Suprapubic skin (tissue), 4 donors: ENCODE data around the gene AKIP1. TPM values are rescaled to one million over a fixed set of nuclear protein-coding genes. Genes with fewer than 3 reads are reported as not detected.

ENCODE experiments used
- DNase-seq, 2 donors: peaks; one replicate each; pipeline ENCODE4 v3.0.0-alpha.2; 2019; ENCODE audit warnings: low spot score in 2 of 2
- H3K27ac ChIP-seq: fragments of 200-600 bp; sonication (generic); one replicate; pipeline ENCODE4 v1.5.1; 2019
- H3K27me3 ChIP-seq: fragments of 200-600 bp; sonication (generic); one replicate; pipeline ENCODE4 v1.5.1; 2019
- H3K36me3 ChIP-seq: fragments of 200-600 bp; sonication (generic); one replicate; pipeline ENCODE4 v1.5.1; 2019
- H3K4me1 ChIP-seq: fragments of 200-600 bp; sonication (generic); one replicate; pipeline ENCODE4 v1.5.1; 2019
- H3K4me3 ChIP-seq: fragments of 200-600 bp; sonication (generic); one replicate; pipeline ENCODE4 v1.5.1; 2019; ENCODE audit warnings: mild to moderate bottlenecking
- H3K9me3 ChIP-seq: fragments of 200-600 bp; sonication (generic); one replicate; pipeline ENCODE4 v1.5.1; 2019
- EP300 ChIP-seq: sonication (generic); formaldehyde crosslinking; IDR thresholded peaks from one replicate; pipeline ENCODE4 v1.6.1; 2017; ENCODE audit warnings: antibody characterized with exemption
- POLR2A ChIP-seq, 2 donors: fragments of 450-650 bp; IDR thresholded peaks; one replicate each; pipeline ENCODE4 v1.6.1; 2017; ENCODE audit warnings: antibody characterized with exemption in 2 of 2, mild to moderate bottlenecking in 2 of 2, moderate library complexity in 2 of 2
- POLR2AphosphoS5 ChIP-seq, 3 donors: sonication (generic); formaldehyde crosslinking; IDR thresholded peaks; one replicate each; pipeline ENCODE4 v1.6.1; 2017; ENCODE audit warnings: antibody characterized with exemption in 3 of 3
- WGBS: methylation state at CpG from one replicate; pipeline ENCODE4 v1.1.5; 2018; 5-methylcytosine and 5-hydroxymethylcytosine counted together
- total RNA-seq, 4 donors: library from RNA; depleted of rRNA; stranded (reverse); fragments of >200 nt; gene quantifications; one replicate each; pipeline ENCODE4 v1.1.0, GENCODE V29; 2016
- TF ChIP-seq, protein P1 (sequence below), 2 donors: fragments of 200-600 bp in 1 of 2; fragments of 450-650 bp in 1 of 2; sonication (generic) in 1 of 2; IDR thresholded peaks; one replicate each; pipeline ENCODE4 v1.5.1; 2016 to 2019; ENCODE audit warnings: antibody characterized with exemption in 2 of 2, mild to moderate bottlenecking in 1 of 2, moderate library complexity in 1 of 2

Gene AKIP1
- total RNA-seq, 4 donors from 2014 or later, result 4.6 to 15.7 (median 11.3) TPM

DNA sequence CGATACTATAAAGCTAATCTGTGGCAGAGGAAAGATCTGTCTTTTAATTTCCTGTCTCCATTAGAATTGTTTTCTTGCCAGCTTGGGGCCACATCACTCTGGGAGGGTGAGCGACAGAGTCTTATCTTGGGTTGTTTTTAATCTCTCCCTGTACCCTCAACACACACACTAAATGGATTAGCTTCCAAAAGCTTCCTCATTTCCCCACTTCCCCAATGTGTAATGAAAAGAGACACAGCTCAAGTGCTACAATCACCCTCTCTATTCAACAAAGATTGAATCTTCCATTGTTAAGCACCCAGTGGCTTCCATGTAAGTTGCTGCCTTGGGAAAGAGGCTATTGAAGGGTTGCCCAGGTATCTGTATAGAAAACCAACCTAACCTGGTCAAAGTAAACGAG, 37.9 kb downstream of the AKIP1 start:
- no peaks in the 10 kb centered on the region for H3K27me3 ChIP-seq
- no peaks in the 10 kb centered on the region for H3K4me1 ChIP-seq
- peaks cover 52% of the 10 kb centered on the region for H3K36me3 ChIP-seq
- DNase-seq, result no peak
- WGBS, result 81% methylated on average over 3 of the region's 3 CpGs
- no peak overlapping the region for H3K27ac ChIP-seq
- no peak overlapping the region for H3K4me3 ChIP-seq
- no peaks in the 10 kb centered on the region for H3K9me3 ChIP-seq
- TF ChIP-seq EP300 (no peak), POLR2A (IDR thresholded peaks at IDR 0.05) (no peak), POLR2AphosphoS5 (IDR thresholded peaks at IDR 0.05) (no peak)
- TF ChIP-seq, protein P1, sequence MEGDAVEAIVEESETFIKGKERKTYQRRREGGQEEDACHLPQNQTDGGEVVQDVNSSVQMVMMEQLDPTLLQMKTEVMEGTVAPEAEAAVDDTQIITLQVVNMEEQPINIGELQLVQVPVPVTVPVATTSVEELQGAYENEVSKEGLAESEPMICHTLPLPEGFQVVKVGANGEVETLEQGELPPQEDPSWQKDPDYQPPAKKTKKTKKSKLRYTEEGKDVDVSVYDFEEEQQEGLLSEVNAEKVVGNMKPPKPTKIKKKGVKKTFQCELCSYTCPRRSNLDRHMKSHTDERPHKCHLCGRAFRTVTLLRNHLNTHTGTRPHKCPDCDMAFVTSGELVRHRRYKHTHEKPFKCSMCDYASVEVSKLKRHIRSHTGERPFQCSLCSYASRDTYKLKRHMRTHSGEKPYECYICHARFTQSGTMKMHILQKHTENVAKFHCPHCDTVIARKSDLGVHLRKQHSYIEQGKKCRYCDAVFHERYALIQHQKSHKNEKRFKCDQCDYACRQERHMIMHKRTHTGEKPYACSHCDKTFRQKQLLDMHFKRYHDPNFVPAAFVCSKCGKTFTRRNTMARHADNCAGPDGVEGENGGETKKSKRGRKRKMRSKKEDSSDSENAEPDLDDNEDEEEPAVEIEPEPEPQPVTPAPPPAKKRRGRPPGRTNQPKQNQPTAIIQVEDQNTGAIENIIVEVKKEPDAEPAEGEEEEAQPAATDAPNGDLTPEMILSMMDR (IDR thresholded peaks at IDR 0.05), result no peak

DNA sequence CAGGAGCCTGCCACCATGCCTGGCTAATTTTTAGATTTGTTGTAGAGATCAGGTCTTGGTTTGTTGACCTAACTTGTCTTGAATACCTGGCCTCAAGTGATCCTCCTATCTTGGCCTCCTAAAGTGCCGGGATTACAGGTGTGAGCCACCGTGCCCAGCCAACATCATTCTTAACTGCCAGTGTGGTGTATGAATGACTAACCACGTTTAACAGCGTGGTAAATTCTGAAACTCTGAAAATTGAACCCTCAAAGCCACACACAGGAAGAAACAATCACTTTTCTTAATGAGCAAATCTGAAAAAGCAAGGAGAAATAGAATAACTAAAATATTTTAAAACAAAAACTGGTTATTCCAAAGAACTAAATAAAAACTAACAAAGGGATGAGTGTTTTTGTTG, 45.9 kb downstream of the AKIP1 start:
- no peaks in the 10 kb centered on the region for H3K27me3 ChIP-seq
- TF ChIP-seq POLR2A (IDR thresholded peaks at IDR 0.05) (no peak), POLR2AphosphoS5 (IDR thresholded peaks at IDR 0.05) (no peak), EP300 (no peak)
- TF ChIP-seq, protein P1 (IDR thresholded peaks at IDR 0.05), result no peak
- H3K4me1 ChIP-seq, result peaks cover 14% of the 10 kb centered on the region
- peaks cover 41% of the 10 kb centered on the region for H3K36me3 ChIP-seq
- WGBS, result 89% methylated on average over 4 of the region's 4 CpGs
- no peak overlapping the region for H3K27ac ChIP-seq
- H3K9me3 ChIP-seq, result no peaks in the 10 kb centered on the region
- H3K4me3 ChIP-seq, result no peak overlapping the region
- DNase-seq, result no peak

DNA sequence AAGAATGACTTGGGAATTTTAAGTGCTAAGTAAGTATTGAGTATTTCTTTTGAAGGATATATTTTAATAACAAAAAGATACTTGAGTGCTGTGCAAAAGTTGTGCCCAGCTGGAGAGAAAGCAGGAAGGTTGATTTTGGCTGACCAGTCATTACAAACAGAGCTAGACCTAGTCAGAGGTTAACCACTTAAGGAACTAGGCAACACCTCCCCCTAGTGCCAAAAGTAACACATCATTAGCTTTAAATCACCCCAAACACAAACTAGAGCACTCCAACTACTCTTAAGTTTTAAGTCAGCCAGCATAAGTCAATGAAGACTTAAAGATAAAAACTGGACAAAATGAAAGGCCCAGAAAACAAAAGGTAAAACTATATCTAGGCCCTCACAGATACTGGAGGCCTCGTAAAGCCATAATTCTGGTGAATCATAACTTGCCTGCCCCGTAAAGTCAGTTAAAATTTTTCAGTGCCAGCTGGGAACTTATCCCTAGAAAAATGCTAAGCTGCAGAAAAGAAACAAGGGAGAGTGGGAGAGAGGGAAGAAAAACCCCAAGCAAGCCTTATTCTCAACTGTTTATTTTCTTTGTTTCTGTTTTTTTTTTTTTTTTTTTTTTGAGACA, 48.7 kb downstream of the AKIP1 start:
- Histone ChIP-seq H3K4me1 (peaks cover 29% of the 10 kb centered on the region), H3K36me3 (peaks cover 17% of the 10 kb centered on the region), H3K9me3 (no peaks in the 10 kb centered on the region), H3K27me3 (no peaks in the 10 kb centered on the region), H3K4me3 (no peak overlapping the region), H3K27ac (no peak overlapping the region)
- WGBS, result 28% methylated on average over 2 of the region's 2 CpGs
- no peak for DNase-seq
- no peak for TF ChIP-seq POLR2A (IDR thresholded peaks at IDR 0.05)
- TF ChIP-seq, protein P1 (IDR thresholded peaks at IDR 0.05), result peak; percentile 18 to 53
- no peak for TF ChIP-seq EP300
- no peak for TF ChIP-seq POLR2AphosphoS5 (IDR thresholded peaks at IDR 0.05)

DNA sequence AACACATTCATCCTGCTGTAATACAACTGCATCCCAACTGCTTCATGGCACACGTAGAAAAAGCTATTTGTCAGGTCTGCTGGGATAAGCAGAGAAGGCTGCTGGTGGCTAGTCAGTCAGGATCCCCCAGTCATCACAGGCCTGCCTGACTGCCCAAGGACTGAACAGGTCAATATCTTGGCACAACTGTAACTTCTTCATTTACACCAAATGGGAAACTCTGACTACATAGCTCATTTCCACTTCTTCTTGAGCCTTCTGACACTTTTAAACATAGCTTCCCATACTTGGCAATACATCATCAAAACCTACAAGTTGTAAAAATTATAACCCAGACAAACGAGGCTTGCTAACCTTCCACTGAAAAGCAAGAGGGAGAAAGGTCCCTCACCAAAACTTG, 50.4 kb downstream of the AKIP1 start:
- Histone ChIP-seq H3K27ac (no peak overlapping the region), H3K4me1 (peaks cover 35% of the 10 kb centered on the region), H3K9me3 (no peaks in the 10 kb centered on the region), H3K4me3 (no peak overlapping the region), H3K27me3 (no peaks in the 10 kb centered on the region), H3K36me3 (no peaks in the 10 kb centered on the region)
- 57% methylated on average over 2 of the region's 2 CpGs for WGBS
- no peak for DNase-seq
- no peak for TF ChIP-seq EP300
- TF ChIP-seq POLR2AphosphoS5 (IDR thresholded peaks at IDR 0.05), result no peak
- TF ChIP-seq, protein P1 (IDR thresholded peaks at IDR 0.05), result no peak
- TF ChIP-seq POLR2A (IDR thresholded peaks at IDR 0.05), result no peak

DNA sequence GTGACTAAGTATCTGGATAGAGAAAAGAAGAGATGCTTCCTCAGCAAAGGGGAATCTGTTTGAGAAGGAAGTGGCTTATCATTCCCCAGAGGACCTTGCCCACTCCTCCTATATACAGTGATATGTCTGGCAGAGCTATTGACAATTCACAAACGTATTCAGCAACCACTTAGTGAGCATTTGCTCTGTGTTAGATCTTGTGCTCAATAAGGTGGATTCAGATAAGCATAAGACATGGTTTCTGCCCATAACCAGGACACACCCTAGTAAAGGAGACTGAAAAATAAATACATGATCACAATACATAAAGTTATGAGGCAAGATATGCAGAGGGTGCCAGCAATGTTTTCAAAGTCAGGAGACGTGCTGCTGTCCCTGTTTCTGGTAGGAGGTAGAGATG, 51.9 kb downstream of the AKIP1 start:
- no peaks in the 10 kb centered on the region for H3K27me3 ChIP-seq
- peaks cover 35% of the 10 kb centered on the region for H3K4me1 ChIP-seq
- WGBS, result 22% methylated on average over 2 of the region's 2 CpGs
- no peak for TF ChIP-seq POLR2A (IDR thresholded peaks at IDR 0.05)
- TF ChIP-seq EP300, result no peak
- TF ChIP-seq POLR2AphosphoS5 (IDR thresholded peaks at IDR 0.05), result no peak
- TF ChIP-seq, protein P1 (IDR thresholded peaks at IDR 0.05), result no peak
- H3K27ac ChIP-seq, result no peak overlapping the region
- no peaks in the 10 kb centered on the region for H3K9me3 ChIP-seq
- DNase-seq, result no peak
- H3K36me3 ChIP-seq, result no peaks in the 10 kb centered on the region
- peak overlapping the region; percentile 72 for H3K4me3 ChIP-seq
